CD4-positive, alpha-beta T cell (primary cell): Measurements from ENCODE around the gene YBX2. TPM values are rescaled to one million over a fixed set of nuclear protein-coding genes. Genes with fewer than 3 reads are reported as not detected.

Experiments
- ATAC-seq: fragments of 200-7000 bp; cut with Tn5 transposase; one replicate; pipeline ENCODE4 v1.10.0; 2022; ENCODE audit warnings: mild to moderate bottlenecking; ENCODE audit not compliant: poor library complexity
- CTCF ChIA-PET: fragments of 350-600 bp; sonication (Branson Sonifier 250); formaldehyde crosslinking; loops from one replicate; lab custom pipeline; 2021; ENCODE audit warnings: antibody characterized with exemption, inconsistent platforms; lab: Charles Lee
- POLR2A ChIA-PET: fragments of 350-600 bp; sonication (Branson Sonifier 250); formaldehyde crosslinking; loops from one replicate; lab custom pipeline; 2021; ENCODE audit warnings: antibody characterized with exemption, inconsistent platforms; lab: Charles Lee
- DNase-seq, 14 experiments: peaks; one replicate each; pipeline ENCODE4 v3.0.0-alpha.2; 2013 to 2020; ENCODE audit warnings: mixed read lengths in 2 of 14
- H3K27ac ChIP-seq, 2 donors: one replicate each; pipeline versions ENCODE4 v1.5.1 to v1.7.0; 2013; ENCODE audit warnings: low read length in 2 of 2, low read depth in 1 of 2, mild to moderate bottlenecking in 1 of 2
- H3K27me3 ChIP-seq, 2 experiments: 1 replicate in 1 of 2; 2 replicates in 1 of 2; pipeline versions ENCODE4 v1.6.1 to v1.7.0; 2013; ENCODE audit warnings: low read length in 2 of 2, control low read depth in 1 of 2, mild to moderate bottlenecking in 1 of 2, moderate library complexity in 1 of 2; ENCODE audit not compliant: insufficient read depth in 2 of 2, control insufficient read depth in 1 of 2
- H3K36me3 ChIP-seq: one replicate; pipeline ENCODE4 v1.6.1; 2013; ENCODE audit warnings: low read length, control low read depth; ENCODE audit not compliant: insufficient read depth
- H3K4me1 ChIP-seq: one replicate; pipeline ENCODE4 v1.6.1; 2013; ENCODE audit warnings: low read length, control low read depth; ENCODE audit not compliant: insufficient read depth
- H3K4me3 ChIP-seq: one replicate; pipeline ENCODE4 v1.5.1; 2013; ENCODE audit warnings: mild to moderate bottlenecking, low read length, moderate library complexity
- H3K9me3 ChIP-seq, 2 experiments: 1 replicate in 1 of 2; 2 replicates in 1 of 2; pipeline versions ENCODE4 v1.6.1 to v1.7.0; 2013; ENCODE audit warnings: low read length in 2 of 2, mild to moderate bottlenecking in 2 of 2, control low read depth in 1 of 2, moderate library complexity in 1 of 2; ENCODE audit not compliant: control insufficient read depth in 1 of 2, insufficient read depth in 1 of 2
- H3K27ac Mint-ChIP-seq: one replicate; pipeline ENCODE4 v1.8.0; 2020; ENCODE audit warnings: mixed read lengths
- H3K27me3 Mint-ChIP-seq: one replicate; pipeline ENCODE4 v1.8.0; 2021; ENCODE audit warnings: mixed read lengths
- H3K36me3 Mint-ChIP-seq: one replicate; pipeline ENCODE4 v1.8.0; 2021; ENCODE audit warnings: low read depth, mixed read lengths
- H3K4me1 Mint-ChIP-seq: one replicate; pipeline ENCODE4 v1.8.0; 2021; ENCODE audit warnings: low read depth, mixed read lengths
- H3K4me3 Mint-ChIP-seq: one replicate; pipeline ENCODE4 v1.8.0; 2020; ENCODE audit warnings: mild to moderate bottlenecking, mixed read lengths
- H3K9me3 Mint-ChIP-seq: one replicate; pipeline ENCODE4 v1.8.0; 2020; ENCODE audit warnings: mixed read lengths
- intact Hi-C, 2 experiments: fragments of 100-400 bp; cut with DNase I in 1 of 2; cut with micrococcal nuclease in 1 of 2; formaldehyde crosslinking; loops; one replicate each; pipeline versions ENCODE4 v1.15.1 to v1.9.0; 2023 to 2025; cut with DNase I, micrococcal nuclease
- total RNA-seq, 174 experiments: library from RNA in 2 of 174; stranded (reverse) in 2 of 174; gene quantifications; one replicate each; pipeline ENCODE4 v1.2.3 and lab custom pipeline; 2021 to 2026
- TF ChIP-seq, protein P1 (sequence below): fragments of 200-600 bp; IDR thresholded peaks from one replicate; pipeline ENCODE4 v1.8.0; 2022; ENCODE audit warnings: antibody characterized with exemption, mild to moderate bottlenecking

The YBX2 gene
- total RNA-seq, 2 experiments from 2014 or later: 0.56 TPM; not detected in 1

DNA sequence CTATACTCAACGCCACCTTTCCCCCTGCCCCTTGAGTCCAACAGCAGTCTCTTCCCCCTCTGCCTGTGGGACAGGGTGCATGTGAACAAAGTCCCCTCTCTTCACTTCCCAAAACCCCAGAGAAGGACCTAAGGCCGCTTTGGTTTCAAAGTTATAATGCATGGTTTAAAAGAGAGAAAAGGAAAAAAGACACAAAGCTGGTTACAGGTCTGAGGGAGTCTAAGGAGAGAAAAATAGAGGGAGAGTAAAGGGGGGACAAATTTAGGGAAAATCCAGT is 51.0 kb downstream of the YBX2 start:
- H3K27ac Mint-ChIP-seq: peak overlapping the region; percentile 93
- CTCF ChIA-PET: interaction anchor here (3.8 kb wide), 1 partner anchor 23 kb away, joined by 20 read pairs; the partner anchor contains the start of genes ACADVL and DLG4
- Histone ChIP-seq H3K27ac (peak overlapping the region; percentile 85 to 97), H3K9me3 (no peaks in the 10 kb centered on the region), H3K4me1 (peaks cover 30% of the 10 kb centered on the region), H3K27me3 (no peaks in the 10 kb centered on the region), H3K36me3 (peaks cover 41% of the 10 kb centered on the region), H3K4me3 (peak overlapping the region; percentile 77)
- H3K4me3 Mint-ChIP-seq: peak overlapping the region; percentile 94
- peaks cover 4% of the 10 kb centered on the region for H3K27me3 Mint-ChIP-seq
- DNase-seq (no peak), ATAC-seq (no peak)
- POLR2A ChIA-PET: interaction anchor here (1.2 to 17.0 kb wide), 15 partner anchors 7 to 443 kb away, joined by 3 to 234 read pairs (median 8); partner anchors contain the start of genes ACADVL, ACAP1, CLDN7 and CTDNEP1
- no peaks in the 10 kb centered on the region for H3K9me3 Mint-ChIP-seq
- intact Hi-C loops: no loop called here
- peaks cover 40% of the 10 kb centered on the region for H3K4me1 Mint-ChIP-seq
- peaks cover 71% of the 10 kb centered on the region for H3K36me3 Mint-ChIP-seq
- TF ChIP-seq, protein P1, sequence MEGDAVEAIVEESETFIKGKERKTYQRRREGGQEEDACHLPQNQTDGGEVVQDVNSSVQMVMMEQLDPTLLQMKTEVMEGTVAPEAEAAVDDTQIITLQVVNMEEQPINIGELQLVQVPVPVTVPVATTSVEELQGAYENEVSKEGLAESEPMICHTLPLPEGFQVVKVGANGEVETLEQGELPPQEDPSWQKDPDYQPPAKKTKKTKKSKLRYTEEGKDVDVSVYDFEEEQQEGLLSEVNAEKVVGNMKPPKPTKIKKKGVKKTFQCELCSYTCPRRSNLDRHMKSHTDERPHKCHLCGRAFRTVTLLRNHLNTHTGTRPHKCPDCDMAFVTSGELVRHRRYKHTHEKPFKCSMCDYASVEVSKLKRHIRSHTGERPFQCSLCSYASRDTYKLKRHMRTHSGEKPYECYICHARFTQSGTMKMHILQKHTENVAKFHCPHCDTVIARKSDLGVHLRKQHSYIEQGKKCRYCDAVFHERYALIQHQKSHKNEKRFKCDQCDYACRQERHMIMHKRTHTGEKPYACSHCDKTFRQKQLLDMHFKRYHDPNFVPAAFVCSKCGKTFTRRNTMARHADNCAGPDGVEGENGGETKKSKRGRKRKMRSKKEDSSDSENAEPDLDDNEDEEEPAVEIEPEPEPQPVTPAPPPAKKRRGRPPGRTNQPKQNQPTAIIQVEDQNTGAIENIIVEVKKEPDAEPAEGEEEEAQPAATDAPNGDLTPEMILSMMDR: no peak

DNA sequence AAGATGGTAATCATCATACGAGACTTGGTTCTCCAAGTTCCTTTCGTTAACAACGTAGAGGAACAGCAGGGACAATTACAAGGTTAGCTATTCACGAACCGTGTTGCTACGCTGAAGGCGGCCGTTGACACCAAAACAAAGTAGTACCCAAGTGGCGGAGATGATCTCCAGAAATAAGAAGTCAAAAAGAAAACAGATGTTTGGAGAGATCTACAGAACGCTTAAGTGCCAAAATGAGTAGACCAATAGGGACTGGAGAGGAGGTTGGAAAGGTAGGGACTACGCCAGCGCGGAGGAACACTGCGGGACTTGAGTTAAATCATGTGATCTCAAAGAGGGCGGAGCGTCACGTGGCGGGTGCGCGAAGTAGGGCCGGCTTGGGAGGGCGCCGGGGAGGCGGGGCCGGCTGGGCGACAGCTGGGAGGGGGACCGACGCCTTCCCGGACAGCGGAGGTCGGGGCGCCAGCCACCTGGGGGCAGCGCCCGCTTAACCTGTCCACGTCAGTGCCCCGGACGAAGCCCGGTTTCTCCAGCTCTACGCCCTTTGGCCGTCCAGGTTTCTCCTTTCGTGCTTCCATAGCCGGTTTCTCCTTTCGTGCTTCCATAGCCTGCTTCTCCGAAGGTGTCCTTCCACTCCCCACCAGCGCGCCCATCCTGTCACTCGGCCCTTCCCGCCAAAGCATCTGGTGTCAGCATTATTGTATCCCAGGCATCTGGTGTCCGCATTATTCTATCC is 51.6 kb downstream of the YBX2 start:
- Histone ChIP-seq H3K36me3 (peaks cover 41% of the 10 kb centered on the region), H3K9me3 (no peaks in the 10 kb centered on the region), H3K27me3 (no peaks in the 10 kb centered on the region), H3K4me3 (peak overlapping the region; percentile 77), H3K4me1 (peaks cover 30% of the 10 kb centered on the region), H3K27ac (peak overlapping the region; percentile 85 to 97)
- H3K4me1 Mint-ChIP-seq: peaks cover 39% of the 10 kb centered on the region
- peaks cover 4% of the 10 kb centered on the region for H3K27me3 Mint-ChIP-seq
- ChIA-PET POLR2A (interaction anchor here (0.6 to 17.0 kb wide), 27 partner anchors 8 to 600 kb away, joined by 3 to 234 read pairs (median 5); partner anchors contain the start of genes ACADVL, ACAP1, CLDN7 and CTDNEP1), CTCF (interaction anchor here (0.9 to 3.8 kb wide), 6 partner anchors 9 to 197 kb away, joined by 3 to 20 read pairs (median 4); partner anchors contain the start of genes ACADVL, CTDNEP1, DLG4 and ELP5)
- H3K27ac Mint-ChIP-seq: peak overlapping the region; percentile 93
- TF ChIP-seq, protein P1: no peak
- DNase-seq: peak; percentile 90 to 97 (median 92)
- H3K4me3 Mint-ChIP-seq: peak overlapping the region; percentile 94
- H3K9me3 Mint-ChIP-seq: no peaks in the 10 kb centered on the region
- intact Hi-C loops: loop anchor here in 1 of 2 experiments (1.0 kb wide), 2 partner anchors 9 to 29 kb away; partner anchors contain the start of gene ELP5
- ATAC-seq: peak; percentile 39
- H3K36me3 Mint-ChIP-seq: peaks cover 71% of the 10 kb centered on the region

DNA sequence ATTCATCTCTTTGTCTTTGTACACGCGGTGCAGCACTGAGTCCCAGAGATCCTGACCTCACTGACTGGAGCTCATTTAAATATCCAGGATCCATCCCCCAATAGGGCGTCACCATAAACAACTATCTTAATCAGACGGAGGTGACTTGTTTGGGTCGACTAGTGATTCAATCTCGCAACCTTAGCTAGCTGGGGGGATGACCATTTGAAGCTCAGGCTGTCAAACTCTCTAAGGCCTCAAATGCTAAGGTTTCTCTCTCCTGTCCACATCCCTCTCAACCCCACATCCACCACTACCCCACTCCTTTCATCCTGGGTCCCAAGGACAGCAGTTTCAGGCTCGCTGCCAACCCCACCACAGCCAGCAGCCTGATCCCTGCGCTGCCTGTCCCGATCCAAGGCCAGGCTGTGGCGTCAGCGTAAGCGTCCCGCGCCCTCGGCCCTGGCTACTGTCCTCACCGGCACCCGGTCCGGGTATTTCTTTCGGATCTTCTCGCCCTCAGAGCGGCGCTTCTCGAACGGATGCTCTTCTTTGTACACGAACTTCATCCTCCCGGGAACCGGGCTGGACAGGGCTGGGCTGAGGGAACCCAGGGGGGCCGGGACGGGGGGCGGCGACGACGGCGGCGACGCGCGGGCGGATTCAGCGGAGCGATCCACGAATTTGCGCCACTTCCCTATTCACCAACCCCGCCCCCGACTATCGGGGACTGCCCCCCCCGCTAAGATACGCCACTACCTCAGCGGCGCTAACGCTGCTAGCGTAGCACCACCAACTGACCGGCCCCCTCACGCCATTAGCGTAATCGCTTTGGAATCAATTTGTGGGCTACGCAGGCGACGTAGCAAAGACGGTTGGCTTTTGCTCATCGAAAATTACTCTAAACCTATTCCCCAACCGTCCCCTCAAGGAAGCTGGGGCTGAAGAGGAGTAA is 52.4 kb downstream of the YBX2 start, which contains the start of gene GABARAP:
GABARAP (minus strand) TSS at position 667 of the 934 bp plus-strand sequence; CDS start at position 548, 119 bp downstream.
- POLR2A ChIA-PET: interaction anchor here (0.6 to 17.0 kb wide), 30 partner anchors 8 to 601 kb away, joined by 3 to 234 read pairs (median 4); partner anchors contain the start of genes ACADVL, ACAP1, CLDN7 and CTDNEP1
- H3K4me3 Mint-ChIP-seq: peak within 1 kb of the TSS; percentile 94
- H3K27me3 Mint-ChIP-seq: peaks cover 4% of the 10 kb centered on the region
- ATAC-seq: peak; percentile 39
- Histone ChIP-seq H3K27ac (peak within 1 kb of the TSS; percentile 85 to 97), H3K36me3 (peaks cover 40% of the 10 kb centered on the region), H3K4me3 (peak within 1 kb of the TSS; percentile 77), H3K4me1 (peaks cover 37% of the 10 kb centered on the region), H3K9me3 (no peaks in the 10 kb centered on the region), H3K27me3 (no peaks in the 10 kb centered on the region)
- peak; percentile 83 to 96 (median 94) for DNase-seq
- CTCF ChIA-PET: interaction anchor here (0.7 to 3.8 kb wide), 8 partner anchors 10 to 196 kb away, joined by 3 to 20 read pairs (median 4); partner anchors contain the start of genes ACADVL, CTDNEP1, DLG4 and ELP5
- intact Hi-C loops: loop anchor here (1.0 kb wide), 3 partner anchors 9 to 28 kb away; partner anchors contain the start of genes CTDNEP1 (in 1 of the 2) and ELP5 (in 1 of the 2)
- H3K4me1 Mint-ChIP-seq: peaks cover 44% of the 10 kb centered on the region
- peaks cover 74% of the 10 kb centered on the region for H3K36me3 Mint-ChIP-seq
- H3K27ac Mint-ChIP-seq: peak within 1 kb of the TSS; percentile 93
- no peaks in the 10 kb centered on the region for H3K9me3 Mint-ChIP-seq
- TF ChIP-seq, protein P1: no peak
